HG02852 (cell line): Measurements from ENCODE around the gene RBM20.

Experiments used
- ATAC-seq: cut with Tn5 transposase; IDR thresholded peaks from one replicate; pipeline ENCODE4 v1.9.1; 2021; ENCODE audit warnings: mild to moderate bottlenecking, moderate library complexity; ENCODE audit not compliant: unreplicated experiment

Gene RBM20

GRCh38 chr10:110780704-110781103, 136.6 kb downstream of the RBM20 start:
- no peak for ATAC-seq

GRCh38 chr10:110781139-110781538, 137.0 kb downstream of the RBM20 start:
- no peak for ATAC-seq

GRCh38 chr10:110782616-110783015, 138.5 kb downstream of the RBM20 start:
- ATAC-seq: no peak

GRCh38 chr10:110783509-110784107, 139.5 kb downstream of the RBM20 start:
- no peak for ATAC-seq

GRCh38 chr10:110784198-110784597, 140.1 kb downstream of the RBM20 start:
- ATAC-seq: no peak

GRCh38 chr10:110786172-110786571, 142.0 kb downstream of the RBM20 start:
- no peak for ATAC-seq

- ATAC-seq: no peak
Observed at GRCh38 chr10:110788620-110789385, 144.7 kb downstream of the RBM20 start.

- no peak for ATAC-seq
Observed at GRCh38 chr10:110789604-110790433, 145.7 kb downstream of the RBM20 start.

- ATAC-seq: no peak
Observed at GRCh38 chr10:110790913-110791506, 146.9 kb downstream of the RBM20 start.

- no peak for ATAC-seq
Observed at GRCh38 chr10:110791541-110792073, 147.5 kb downstream of the RBM20 start.

- no peak for ATAC-seq
Observed at GRCh38 chr10:110792476-110793125, 148.5 kb downstream of the RBM20 start.

- ATAC-seq: no peak
Observed at GRCh38 chr10:110793128-110793812, 149.1 kb downstream of the RBM20 start.

GRCh38 chr10:110793886-110794285, 149.8 kb downstream of the RBM20 start:
- no peak for ATAC-seq

GRCh38 chr10:110794808-110795207, 150.7 kb downstream of the RBM20 start:
- no peak for ATAC-seq

GRCh38 chr10:110797416-110797815, 153.3 kb downstream of the RBM20 start:
- ATAC-seq: no peak

- no peak for ATAC-seq
Observed at GRCh38 chr10:110798340-110798739, 154.2 kb downstream of the RBM20 start.

- ATAC-seq: no peak
Observed at GRCh38 chr10:110802090-110802489, 158.0 kb downstream of the RBM20 start.

- ATAC-seq: peak; percentile 62
Observed at GRCh38 chr10:110802551-110803238, 158.6 kb downstream of the RBM20 start.

GRCh38 chr10:110803239-110803749, 159.2 kb downstream of the RBM20 start:
- ATAC-seq: peak; percentile 76
